GM19372 (cell line): ENCODE results near the gene RNF152.
A peak's percentile ranks its signal among the peaks of the same experiment; 100 is the strongest.

Experiments used
- ATAC-seq: cut with Tn5 transposase; IDR thresholded peaks from one replicate; pipeline ENCODE4 v1.9.1; 2021; ENCODE audit warnings: mild to moderate bottlenecking, low read depth, moderate library complexity; ENCODE audit not compliant: unreplicated experiment

The RNF152 gene

DNA sequence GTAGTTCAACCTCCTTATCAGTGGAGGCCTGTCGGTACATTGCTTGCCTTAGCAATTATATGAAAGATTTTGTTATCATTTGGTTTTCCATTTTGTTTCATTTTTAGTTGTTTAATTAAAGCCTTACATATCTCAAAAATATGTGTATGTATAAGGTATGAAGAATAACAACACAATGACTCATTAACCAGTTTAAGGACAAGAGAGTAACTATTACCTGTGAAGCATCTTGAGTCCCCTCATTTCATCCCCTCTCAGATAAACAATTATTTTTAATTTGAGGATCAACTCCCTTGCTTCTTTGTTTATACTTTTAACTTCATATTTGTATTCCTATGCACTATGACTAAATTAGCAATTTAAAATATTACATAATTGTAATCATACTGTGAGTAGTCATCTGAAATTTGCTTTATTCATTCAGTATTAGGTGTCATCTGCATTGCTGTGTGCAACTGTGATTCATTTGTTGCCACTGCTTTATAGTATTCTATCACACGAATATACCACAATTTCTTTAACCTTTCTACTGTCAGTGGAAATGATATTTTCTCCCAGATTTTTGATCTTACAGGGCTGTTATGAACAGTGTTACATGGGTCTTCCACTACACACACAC is 126.4 kb downstream of the RNF152 start:
- no peak for ATAC-seq

- ATAC-seq = no peak
These were observed 127.7 kb downstream of the RNF152 start for GRCh38 chr18:61765097-61765496.

- peak; percentile 69 for ATAC-seq
These were observed 128.4 kb downstream of the RNF152 start for GRCh38 chr18:61764381-61764780.

DNA sequence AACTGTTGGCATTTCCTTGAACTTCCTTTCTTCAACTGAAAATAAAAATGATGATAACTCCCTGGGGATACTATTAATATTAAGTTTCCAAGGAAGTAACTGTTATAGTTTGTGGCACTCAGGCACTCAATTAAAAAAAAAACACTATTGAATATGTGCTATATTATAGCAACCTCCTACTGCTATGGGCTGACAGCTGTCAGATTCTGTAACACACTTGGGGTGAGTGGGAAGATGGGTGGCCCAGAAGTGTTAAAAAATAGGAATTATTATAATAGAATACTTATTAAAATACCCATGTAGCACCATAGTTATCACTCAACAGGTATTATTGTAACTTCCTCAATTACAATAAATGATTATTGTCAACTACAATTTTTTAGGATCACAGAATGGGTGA is 130.9 kb downstream of the RNF152 start:
- ATAC-seq = no peak
